ENCODE results near the gene PLP2. TPM values are rescaled to one million over a fixed set of nuclear protein-coding genes. Genes with fewer than 3 reads are reported as not detected.

The PLP2 gene
- total RNA-seq, 6 experiments from 2014 or later, result 163 to 214 (median 178) TPM

- Mint-ChIP-seq H3K36me3 (ENCODE audit: low read depth) (no peaks in the 10 kb centered on the region), H3K27ac (no peak overlapping the region), H3K27me3 (ENCODE audit: insufficient read depth) (peaks cover 4% of the 10 kb centered on the region; the same call in 1 of the 2 replicates), H3K4me1 (ENCODE audit: low read depth) (no peaks in the 10 kb centered on the region), H3K4me3 (no peak overlapping the region), H3K9me3 (no peaks in the 10 kb centered on the region)
- no peak for TF ChIP-seq CTCF (IDR thresholded peaks at IDR 0.05)
- no peak for DNase-seq
Measured at GRCh38 chrX:49204709-49205108, 33.0 kb downstream of the PLP2 start.

- no peak for DNase-seq
- TF ChIP-seq CTCF (IDR thresholded peaks at IDR 0.05), result no peak
- Mint-ChIP-seq H3K9me3 (no peaks in the 10 kb centered on the region), H3K27me3 (ENCODE audit: insufficient read depth) (peaks cover 4% of the 10 kb centered on the region), H3K4me1 (ENCODE audit: low read depth) (no peaks in the 10 kb centered on the region), H3K4me3 (no peak overlapping the region), H3K36me3 (ENCODE audit: low read depth) (no peaks in the 10 kb centered on the region), H3K27ac (no peak overlapping the region)
Measured at GRCh38 chrX:49205443-49205842, 33.7 kb downstream of the PLP2 start.

- H3K9me3 Mint-ChIP-seq, result no peaks in the 10 kb centered on the region
- TF ChIP-seq CTCF (IDR thresholded peaks at IDR 0.05), result no peak
- H3K36me3 Mint-ChIP-seq (ENCODE audit: low read depth), result no peaks in the 10 kb centered on the region
- H3K27ac Mint-ChIP-seq, result no peak overlapping the region
- no peak overlapping the region for H3K4me3 Mint-ChIP-seq
- DNase-seq, result no peak
- H3K27me3 Mint-ChIP-seq (ENCODE audit: insufficient read depth), result peaks cover 9% of the 10 kb centered on the region
- no peaks in the 10 kb centered on the region for H3K4me1 Mint-ChIP-seq (ENCODE audit: low read depth)
Measured at GRCh38 chrX:49206543-49206942, 34.8 kb downstream of the PLP2 start.

- H3K4me3 Mint-ChIP-seq, result no peak overlapping the region
- no peaks in the 10 kb centered on the region for H3K9me3 Mint-ChIP-seq
- no peaks in the 10 kb centered on the region for H3K36me3 Mint-ChIP-seq (ENCODE audit: low read depth)
- TF ChIP-seq CTCF (IDR thresholded peaks at IDR 0.05), result no peak
- DNase-seq, result no peak
- peaks cover 14% of the 10 kb centered on the region for H3K27me3 Mint-ChIP-seq (ENCODE audit: insufficient read depth)
- no peaks in the 10 kb centered on the region for H3K4me1 Mint-ChIP-seq (ENCODE audit: low read depth)
- no peak overlapping the region for H3K27ac Mint-ChIP-seq
Measured at GRCh38 chrX:49208399-49208798, 36.7 kb downstream of the PLP2 start.

GRCh38 chrX:49209434-49210251 lies 37.9 kb downstream of the PLP2 start:
- no peak for TF ChIP-seq CTCF (IDR thresholded peaks at IDR 0.05)
- no peaks in the 10 kb centered on the region for H3K36me3 Mint-ChIP-seq (ENCODE audit: low read depth)
- peaks cover 12% of the 10 kb centered on the region for H3K27me3 Mint-ChIP-seq (ENCODE audit: insufficient read depth)
- no peaks in the 10 kb centered on the region for H3K4me1 Mint-ChIP-seq (ENCODE audit: low read depth)
- H3K27ac Mint-ChIP-seq, result no peak overlapping the region
- H3K4me3 Mint-ChIP-seq, result no peak overlapping the region
- no peaks in the 10 kb centered on the region for H3K9me3 Mint-ChIP-seq
- no peak for DNase-seq

All from HFFc6 (cell line).